KMS-11 (cell line): ENCODE results near the gene SMPD3.

ENCODE experiments used
- H2AFZ ChIP-seq: fragments of 200-600 bp; sonication (generic); 2 replicates; pipeline ENCODE4 v1.6.1; 2016; ENCODE audit warnings: antibody characterized with exemption, mixed run types, low read depth
- H3K27ac ChIP-seq: fragments of 200-600 bp; sonication (generic); 2 replicates; pipeline ENCODE4 v1.6.1; 2016; ENCODE audit warnings: mild to moderate bottlenecking, mixed run types
- H3K27me3 ChIP-seq: fragments of 200-600 bp; sonication (generic); 2 replicates; pipeline ENCODE4 v1.6.1; 2017; ENCODE audit warnings: mild to moderate bottlenecking, low read depth, mixed run types, moderate library complexity; ENCODE audit not compliant: insufficient read depth
- H3K36me3 ChIP-seq: fragments of 200-600 bp; sonication (generic); 2 replicates; pipeline ENCODE4 v1.6.1; 2017; ENCODE audit warnings: mild to moderate bottlenecking, mixed run types; ENCODE audit not compliant: insufficient read depth
- H3K4me1 ChIP-seq: fragments of 200-600 bp; sonication (generic); 2 replicates; pipeline ENCODE4 v1.6.1; 2016; ENCODE audit warnings: mild to moderate bottlenecking, low read depth, mixed run types; ENCODE audit not compliant: poor library complexity, severe bottlenecking
- H3K4me2 ChIP-seq: fragments of 200-600 bp; sonication (generic); 2 replicates; pipeline ENCODE4 v1.7.0; 2016; ENCODE audit warnings: mild to moderate bottlenecking, mixed run types
- H3K4me3 ChIP-seq: fragments of 200-600 bp; sonication (generic); IDR thresholded peaks from 2 replicates; pipeline ENCODE4 v1.6.1; 2017; ENCODE audit warnings: low read depth, low read length, mixed read lengths; ENCODE audit not compliant: insufficient read depth
- H3K79me2 ChIP-seq: fragments of 200-600 bp; sonication (generic); 2 replicates; pipeline ENCODE4 v1.6.1; 2016; ENCODE audit warnings: low read depth, mixed run types; ENCODE audit not compliant: insufficient read depth
- H3K9ac ChIP-seq: fragments of 200-600 bp; sonication (generic); 2 replicates; pipeline ENCODE4 v1.6.1; 2016; ENCODE audit warnings: mild to moderate bottlenecking, mixed run types
- H4K20me1 ChIP-seq: fragments of 200-600 bp; sonication (generic); 2 replicates; pipeline ENCODE4 v1.6.1; 2016; ENCODE audit warnings: mild to moderate bottlenecking, mixed run types; ENCODE audit not compliant: insufficient read depth
- TF ChIP-seq, protein P1 (sequence below): fragments of 200-600 bp; sonication (generic); conservative IDR thresholded peaks from 2 replicates; pipeline ENCODE4 v1.6.1; 2017; ENCODE audit warnings: low read depth, mild to moderate bottlenecking, antibody characterized with exemption, low read length, moderate library complexity, mixed read lengths

SMPD3 gene

DNA sequence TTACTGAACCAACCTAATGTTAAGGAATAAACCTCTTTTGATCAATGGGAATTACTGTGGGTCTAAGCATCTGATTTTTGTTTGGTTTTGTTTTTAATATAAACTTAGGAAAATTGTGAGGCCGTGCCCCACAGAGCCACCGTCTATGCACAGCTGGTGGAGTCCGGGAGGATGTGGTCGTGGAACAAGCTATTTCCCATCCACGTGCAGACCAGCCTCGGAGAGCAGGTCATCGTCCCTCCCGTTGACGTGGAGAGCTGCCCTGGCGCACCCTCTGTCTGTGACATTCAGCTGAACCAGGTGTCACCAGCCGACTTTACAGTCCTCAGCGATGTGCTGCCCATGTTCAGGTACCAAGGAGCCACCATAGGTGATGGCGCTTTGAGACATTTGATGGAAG is 109.1 kb downstream of the SMPD3 start:
- no peaks in the 10 kb centered on the region for H3K79me2 ChIP-seq
- no peak overlapping the region for H2AFZ ChIP-seq
- H4K20me1 ChIP-seq = no peaks in the 10 kb centered on the region
- no peaks in the 10 kb centered on the region for H3K27me3 ChIP-seq
- H3K4me3 ChIP-seq = no peak overlapping the region
- no peaks in the 10 kb centered on the region for H3K4me1 ChIP-seq
- no peak overlapping the region for H3K9ac ChIP-seq
- H3K4me2 ChIP-seq = no peak overlapping the region
- TF ChIP-seq, protein P1, sequence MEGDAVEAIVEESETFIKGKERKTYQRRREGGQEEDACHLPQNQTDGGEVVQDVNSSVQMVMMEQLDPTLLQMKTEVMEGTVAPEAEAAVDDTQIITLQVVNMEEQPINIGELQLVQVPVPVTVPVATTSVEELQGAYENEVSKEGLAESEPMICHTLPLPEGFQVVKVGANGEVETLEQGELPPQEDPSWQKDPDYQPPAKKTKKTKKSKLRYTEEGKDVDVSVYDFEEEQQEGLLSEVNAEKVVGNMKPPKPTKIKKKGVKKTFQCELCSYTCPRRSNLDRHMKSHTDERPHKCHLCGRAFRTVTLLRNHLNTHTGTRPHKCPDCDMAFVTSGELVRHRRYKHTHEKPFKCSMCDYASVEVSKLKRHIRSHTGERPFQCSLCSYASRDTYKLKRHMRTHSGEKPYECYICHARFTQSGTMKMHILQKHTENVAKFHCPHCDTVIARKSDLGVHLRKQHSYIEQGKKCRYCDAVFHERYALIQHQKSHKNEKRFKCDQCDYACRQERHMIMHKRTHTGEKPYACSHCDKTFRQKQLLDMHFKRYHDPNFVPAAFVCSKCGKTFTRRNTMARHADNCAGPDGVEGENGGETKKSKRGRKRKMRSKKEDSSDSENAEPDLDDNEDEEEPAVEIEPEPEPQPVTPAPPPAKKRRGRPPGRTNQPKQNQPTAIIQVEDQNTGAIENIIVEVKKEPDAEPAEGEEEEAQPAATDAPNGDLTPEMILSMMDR = no peak
- H3K27ac ChIP-seq = no peak overlapping the region
- H3K36me3 ChIP-seq = peaks cover 17% of the 10 kb centered on the region; the same call in 1 of the 2 replicates

DNA sequence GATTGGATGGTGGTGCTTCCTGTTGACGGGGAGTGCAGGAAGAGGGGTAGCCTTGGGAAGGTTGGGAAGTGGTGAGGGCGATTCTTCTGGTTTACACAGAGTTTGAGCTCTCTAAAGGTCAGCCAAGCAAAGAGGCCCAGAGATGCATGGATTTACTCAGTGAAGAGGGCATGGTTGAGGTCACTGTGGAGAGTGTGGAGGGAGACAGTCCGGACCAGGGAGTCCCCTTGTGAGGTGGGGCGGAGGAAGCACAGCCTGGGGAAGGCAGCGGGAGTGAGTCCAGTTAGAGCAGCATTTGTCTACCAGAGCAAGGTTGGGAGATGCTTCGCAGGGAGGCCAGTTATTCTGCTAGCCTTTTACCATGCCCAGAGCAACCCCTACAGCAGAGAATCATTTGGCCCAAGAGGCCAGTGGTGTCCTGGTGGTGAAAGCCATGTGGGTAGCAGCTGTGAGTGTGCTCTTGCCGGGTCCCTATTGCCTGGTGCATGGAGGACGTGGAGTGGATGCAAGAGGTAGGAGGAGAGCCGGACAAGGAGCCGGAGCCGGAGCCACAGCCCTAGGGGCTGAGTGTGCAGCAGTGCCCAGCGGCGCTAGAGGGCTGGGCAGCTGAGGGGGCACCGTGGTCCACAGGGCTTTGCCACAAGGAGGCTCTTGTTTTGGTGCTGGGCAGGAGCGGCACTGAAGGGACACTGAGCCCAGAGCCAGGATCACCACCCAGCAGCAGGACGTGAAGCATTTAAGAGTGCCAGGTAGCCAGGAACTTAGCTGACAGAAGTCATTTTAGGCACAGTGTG is 109.8 kb downstream of the SMPD3 start:
- H3K79me2 ChIP-seq = no peaks in the 10 kb centered on the region
- no peak overlapping the region for H3K4me2 ChIP-seq
- TF ChIP-seq, protein P1 = no peak
- no peak overlapping the region for H3K4me3 ChIP-seq
- H4K20me1 ChIP-seq = no peaks in the 10 kb centered on the region
- H3K36me3 ChIP-seq = peaks cover 17% of the 10 kb centered on the region; the same call in 1 of the 2 replicates
- H2AFZ ChIP-seq = no peak overlapping the region
- no peaks in the 10 kb centered on the region for H3K27me3 ChIP-seq
- H3K9ac ChIP-seq = no peak overlapping the region
- no peaks in the 10 kb centered on the region for H3K4me1 ChIP-seq
- H3K27ac ChIP-seq = no peak overlapping the region

DNA sequence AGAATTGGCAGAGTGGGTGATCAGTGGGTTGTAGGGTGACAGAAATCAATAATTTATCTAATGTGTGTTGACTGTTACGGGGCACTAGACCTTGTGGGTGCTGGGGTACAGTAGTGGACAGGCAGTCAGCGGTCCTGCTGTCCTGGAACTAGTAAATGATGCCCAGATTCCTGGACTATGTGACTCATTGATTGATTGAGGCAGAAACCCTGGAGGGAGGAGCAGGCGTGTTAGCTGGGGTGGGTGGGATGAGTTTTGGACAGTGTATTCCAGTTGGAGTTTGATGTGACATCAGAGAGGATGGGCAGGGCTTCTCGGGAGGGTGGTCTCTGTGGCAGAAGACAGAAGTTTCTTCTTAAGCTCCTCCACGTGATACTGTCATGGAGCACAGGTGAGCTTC is 113.1 kb downstream of the SMPD3 start:
- peaks cover 7% of the 10 kb centered on the region; the same call in 1 of the 2 replicates for H3K36me3 ChIP-seq

DNA sequence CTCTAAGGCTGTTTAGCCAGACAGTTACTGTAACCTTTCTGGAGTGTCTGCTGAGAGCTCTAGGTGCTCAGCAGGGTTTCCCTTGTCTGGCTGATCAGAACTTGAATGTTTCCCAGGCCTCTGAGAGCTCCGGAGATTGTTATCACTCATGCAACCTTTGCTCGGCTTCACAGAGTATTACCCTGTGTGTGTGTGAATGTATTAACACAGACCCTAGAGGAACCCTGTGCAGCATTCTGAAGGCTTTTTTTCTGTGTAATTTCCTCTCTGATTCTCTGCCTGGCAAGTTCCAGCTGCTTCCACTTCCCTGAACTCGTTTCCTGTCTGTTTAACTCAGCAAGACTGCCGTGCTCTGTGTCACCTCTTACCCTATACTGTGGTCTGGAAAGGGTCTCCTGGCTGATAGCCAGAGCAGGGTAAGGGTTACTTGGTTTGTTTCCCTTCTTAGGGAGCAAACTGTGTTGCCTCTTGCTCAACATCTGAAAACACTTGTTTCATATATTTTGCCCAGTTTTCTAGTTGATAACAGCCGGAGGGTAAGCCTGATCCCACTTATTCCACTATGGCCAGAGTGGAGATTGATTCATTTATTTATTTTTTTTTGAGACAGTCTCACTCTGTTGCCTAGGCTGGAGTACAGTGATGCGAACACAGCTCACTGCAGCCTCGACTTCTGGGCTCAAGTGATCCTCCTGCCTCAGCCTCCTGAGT is 115.7 kb downstream of the SMPD3 start:
- TF ChIP-seq, protein P1 = no peak
- Histone ChIP-seq H2AFZ (no peak overlapping the region), H3K79me2 (no peaks in the 10 kb centered on the region), H3K4me1 (peaks cover 40% of the 10 kb centered on the region), H3K4me2 (peak overlapping the region; percentile 14), H3K4me3 (no peak overlapping the region), H3K27ac (no peak overlapping the region; the same call in 1 of the 2 replicates), H4K20me1 (no peaks in the 10 kb centered on the region), H3K9ac (no peak overlapping the region), H3K27me3 (no peaks in the 10 kb centered on the region), H3K36me3 (peaks cover 3% of the 10 kb centered on the region; the same call in 1 of the 2 replicates)

More for the DNA sequence above, 113.1 kb downstream of the SMPD3 start:
- Histone ChIP-seq H3K27ac (no peak overlapping the region), H4K20me1 (no peaks in the 10 kb centered on the region), H2AFZ (no peak overlapping the region), H3K27me3 (no peaks in the 10 kb centered on the region), H3K4me3 (no peak overlapping the region), H3K9ac (no peak overlapping the region), H3K79me2 (no peaks in the 10 kb centered on the region), H3K4me1 (peaks cover 23% of the 10 kb centered on the region), H3K4me2 (no peak overlapping the region)
- TF ChIP-seq, protein P1 = no peak
